ENCODE measurements around the gene CNTNAP2. TPM values are rescaled to one million over a fixed set of nuclear protein-coding genes. Genes with fewer than 3 reads are reported as not detected.

Gene CNTNAP2
- total and polyA plus RNA-seq, 12 donors, result 0.07 to 0.77 (median 0.24) TPM

DNA sequence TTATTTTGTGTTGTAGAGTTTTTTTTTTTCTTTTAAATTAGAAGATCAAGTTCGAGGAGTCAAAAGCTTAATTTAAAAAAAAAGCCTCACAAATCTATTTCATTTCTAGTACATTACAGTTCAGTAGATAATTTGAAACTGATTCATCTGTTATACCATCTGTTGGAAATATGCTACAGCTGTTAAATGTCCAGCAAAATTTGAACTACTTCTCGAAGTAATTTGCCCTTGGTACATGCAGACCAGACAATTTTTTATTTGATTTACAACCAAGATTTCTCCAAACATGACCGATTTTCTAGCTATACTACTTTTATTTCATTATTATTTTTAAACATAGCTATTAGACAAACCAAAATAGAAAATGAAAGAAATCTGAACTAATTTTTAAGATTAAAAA lies 647.9 kb downstream of the CNTNAP2 start:
- no peak for ATAC-seq
- TF ChIP-seq, protein P1, sequence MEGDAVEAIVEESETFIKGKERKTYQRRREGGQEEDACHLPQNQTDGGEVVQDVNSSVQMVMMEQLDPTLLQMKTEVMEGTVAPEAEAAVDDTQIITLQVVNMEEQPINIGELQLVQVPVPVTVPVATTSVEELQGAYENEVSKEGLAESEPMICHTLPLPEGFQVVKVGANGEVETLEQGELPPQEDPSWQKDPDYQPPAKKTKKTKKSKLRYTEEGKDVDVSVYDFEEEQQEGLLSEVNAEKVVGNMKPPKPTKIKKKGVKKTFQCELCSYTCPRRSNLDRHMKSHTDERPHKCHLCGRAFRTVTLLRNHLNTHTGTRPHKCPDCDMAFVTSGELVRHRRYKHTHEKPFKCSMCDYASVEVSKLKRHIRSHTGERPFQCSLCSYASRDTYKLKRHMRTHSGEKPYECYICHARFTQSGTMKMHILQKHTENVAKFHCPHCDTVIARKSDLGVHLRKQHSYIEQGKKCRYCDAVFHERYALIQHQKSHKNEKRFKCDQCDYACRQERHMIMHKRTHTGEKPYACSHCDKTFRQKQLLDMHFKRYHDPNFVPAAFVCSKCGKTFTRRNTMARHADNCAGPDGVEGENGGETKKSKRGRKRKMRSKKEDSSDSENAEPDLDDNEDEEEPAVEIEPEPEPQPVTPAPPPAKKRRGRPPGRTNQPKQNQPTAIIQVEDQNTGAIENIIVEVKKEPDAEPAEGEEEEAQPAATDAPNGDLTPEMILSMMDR (IDR thresholded peaks at IDR 0.05), result no peak

DNA sequence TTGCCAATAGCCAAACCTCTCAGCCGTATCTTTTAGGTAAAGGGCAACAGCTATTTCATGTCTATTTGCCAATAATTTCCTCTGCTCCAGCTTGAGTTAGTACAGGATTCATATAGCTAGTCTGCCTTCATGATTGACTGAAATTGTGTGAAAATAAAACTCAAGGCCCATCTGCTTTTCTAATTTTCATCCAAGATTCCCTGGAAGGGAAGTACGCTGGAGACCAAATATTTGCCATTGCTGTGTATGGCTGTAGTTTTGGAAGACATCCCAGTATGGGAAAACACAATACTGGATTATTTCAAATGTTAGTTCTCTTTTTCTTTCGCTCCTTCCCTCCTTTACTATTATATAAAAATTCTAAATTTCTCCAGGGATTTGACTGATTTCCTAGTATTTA lies 652.4 kb downstream of the CNTNAP2 start:
- Histone ChIP-seq H3K36me3 (no peaks in the 10 kb centered on the region), H3K4me1 (no peaks in the 10 kb centered on the region), H3K27ac (no peak overlapping the region), H3K9me3 (no peaks in the 10 kb centered on the region), H3K27me3 (no peaks in the 10 kb centered on the region), H3K4me3 (no peak overlapping the region)
- WGBS, 2 donors, result 45 to 71% methylated on average over 3 of the region's 3 CpGs
- DNase-seq (no peak), ATAC-seq (no peak)
- intact Hi-C loops (cut with DNase I), result loop anchor here in 1 of 10 donors (10.0 kb wide), 1 partner anchor 56 kb away; no protein-coding TSS in a partner anchor
- TF ChIP-seq, protein P1 (IDR thresholded peaks at IDR 0.05), result no peak

More for the DNA sequence above, 647.9 kb downstream of the CNTNAP2 start:
- no peaks in the 10 kb centered on the region for H3K4me1 ChIP-seq
- no peak overlapping the region for H3K27ac ChIP-seq
- no peaks in the 10 kb centered on the region for H3K36me3 ChIP-seq
- intact Hi-C loops (cut with DNase I), result loop anchor here in 1 of 10 donors (10.0 kb wide), 1 partner anchor 60 kb away; no protein-coding TSS in a partner anchor
- no peak overlapping the region for H3K4me3 ChIP-seq
- H3K9me3 ChIP-seq, result peaks cover 0 to 7% (median 0%) of the 10 kb centered on the region in 11 donors
- WGBS, 2 donors, result 61 to 65% methylated on average over 3 of the region's 3 CpGs
- DNase-seq, result no peak
- no peaks in the 10 kb centered on the region for H3K27me3 ChIP-seq

DNA sequence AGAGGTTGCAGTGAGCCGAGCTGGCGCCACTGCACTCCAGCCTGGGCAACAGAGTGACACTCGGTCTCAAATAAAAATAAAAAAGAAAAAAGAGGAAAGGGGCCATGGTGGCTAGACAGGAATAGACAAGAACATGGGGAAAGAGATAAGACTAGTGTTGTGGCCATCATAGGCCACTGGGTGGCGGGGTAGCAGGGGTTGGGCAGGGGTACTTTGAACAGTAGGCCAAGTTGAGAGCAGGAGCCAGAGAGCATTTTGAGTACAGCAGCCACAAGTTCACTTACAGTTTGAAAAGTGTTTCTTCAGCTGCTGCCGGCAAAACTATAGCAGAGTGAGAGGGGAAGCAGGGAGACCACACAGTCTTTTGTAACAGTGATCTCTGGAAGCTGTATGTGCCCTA lies 656.0 kb downstream of the CNTNAP2 start:
- H3K4me3 ChIP-seq, result no peak overlapping the region
- H3K27me3 ChIP-seq, result no peaks in the 10 kb centered on the region
- no peak overlapping the region for H3K27ac ChIP-seq
- intact Hi-C loops (cut with DNase I), result no loop called here
- no peak for DNase-seq
- no peaks in the 10 kb centered on the region for H3K36me3 ChIP-seq
- WGBS, 2 donors, result 66 to 67% methylated on average over 5 of the region's 5 CpGs
- TF ChIP-seq, protein P1 (IDR thresholded peaks at IDR 0.05), result peak in 1 of 9 donors; percentile 6
- H3K9me3 ChIP-seq, result peaks cover 0 to 3% (median 0%) of the 10 kb centered on the region in 11 donors
- no peaks in the 10 kb centered on the region for H3K4me1 ChIP-seq
- no peak for ATAC-seq

DNA sequence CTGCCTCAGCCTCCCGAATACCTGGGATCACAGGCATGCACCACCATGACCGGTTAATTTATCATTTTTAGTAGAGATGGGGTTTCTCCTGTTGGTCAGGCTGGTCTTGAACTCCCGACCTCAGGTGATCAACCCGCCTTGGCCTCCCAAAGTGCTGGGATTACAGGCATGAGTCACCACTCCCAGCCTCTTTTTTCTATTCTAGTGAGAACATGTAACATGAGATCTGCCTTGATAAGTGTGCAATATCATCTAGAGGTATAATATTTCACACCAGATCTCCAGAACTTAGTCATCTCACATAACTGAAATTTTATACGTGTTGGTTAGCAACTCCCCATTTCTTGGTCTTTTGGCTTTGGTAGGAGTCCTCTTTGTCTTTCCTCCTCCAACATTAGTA lies 656.9 kb downstream of the CNTNAP2 start:
- WGBS, 2 donors, result 87 to 92% methylated on average over 5 of the region's 5 CpGs
- ATAC-seq (no peak), DNase-seq (no peak)
- no peak overlapping the region for H3K4me3 ChIP-seq
- H3K36me3 ChIP-seq, result no peaks in the 10 kb centered on the region
- TF ChIP-seq, protein P1 (IDR thresholded peaks at IDR 0.05), result no peak
- no peaks in the 10 kb centered on the region for H3K4me1 ChIP-seq
- no peak overlapping the region for H3K27ac ChIP-seq
- no peaks in the 10 kb centered on the region for H3K27me3 ChIP-seq
- intact Hi-C loops (cut with DNase I), result no loop called here
- peaks cover 0 to 3% (median 0%) of the 10 kb centered on the region in 11 donors for H3K9me3 ChIP-seq

Data from heart right ventricle (tissue), 16 donors.